Measurements from ENCODE around the gene ATP1B1.

- TF ChIP-seq CTCF (IDR thresholded peaks at IDR 0.05): no peak
- TF ChIP-seq EZH2 (IDR thresholded peaks at IDR 0.05; ENCODE audit: borderline replicate concordance, insufficient read depth, low read depth, low read length, poor library complexity, severe bottlenecking): no peak
These were observed 14.8 kb downstream of the ATP1B1 start for GRCh38 chr1:169121146-169121923.
